HG03196 (cell line): ENCODE measurements around the gene FOSL2.

Experiments used
- ATAC-seq: cut with Tn5 transposase; IDR thresholded peaks from one replicate; pipeline ENCODE4 v1.9.1; 2021; ENCODE audit not compliant: unreplicated experiment

Gene FOSL2

DNA sequence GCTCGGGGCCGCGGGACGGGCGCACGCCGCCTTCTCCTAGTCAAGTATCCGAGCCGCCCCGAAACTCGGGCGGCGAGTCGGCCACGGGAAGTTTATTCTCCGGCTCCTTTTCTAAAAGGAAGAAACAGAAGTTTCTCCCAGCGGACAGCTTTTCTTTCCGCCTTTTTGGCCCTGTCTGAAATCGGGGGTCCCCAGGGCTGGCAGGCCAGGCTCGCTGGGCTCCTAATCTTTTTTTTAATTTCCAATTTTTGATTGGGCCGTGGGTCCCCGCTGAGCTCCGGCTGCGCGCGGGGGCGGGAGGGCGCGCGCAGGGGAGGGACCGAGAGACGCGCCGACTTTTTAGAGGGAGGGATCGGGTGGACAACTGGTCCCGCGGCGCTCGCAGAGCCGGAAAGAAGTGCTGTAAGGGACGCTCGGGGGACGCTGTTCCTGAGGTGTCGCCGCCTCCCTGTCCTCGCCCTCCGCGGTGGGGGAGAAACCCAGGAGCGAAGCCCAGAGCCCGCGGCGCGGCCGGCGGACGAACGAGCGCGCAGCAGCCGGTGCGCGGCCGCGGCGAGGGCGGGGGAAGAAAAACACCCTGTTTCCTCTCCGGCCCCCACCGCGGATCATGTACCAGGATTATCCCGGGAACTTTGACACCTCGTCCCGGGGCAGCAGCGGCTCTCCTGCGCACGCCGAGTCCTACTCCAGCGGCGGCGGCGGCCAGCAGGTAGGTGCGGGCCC is 617 bp downstream of the FOSL2 start:
- ATAC-seq = no peak

DNA sequence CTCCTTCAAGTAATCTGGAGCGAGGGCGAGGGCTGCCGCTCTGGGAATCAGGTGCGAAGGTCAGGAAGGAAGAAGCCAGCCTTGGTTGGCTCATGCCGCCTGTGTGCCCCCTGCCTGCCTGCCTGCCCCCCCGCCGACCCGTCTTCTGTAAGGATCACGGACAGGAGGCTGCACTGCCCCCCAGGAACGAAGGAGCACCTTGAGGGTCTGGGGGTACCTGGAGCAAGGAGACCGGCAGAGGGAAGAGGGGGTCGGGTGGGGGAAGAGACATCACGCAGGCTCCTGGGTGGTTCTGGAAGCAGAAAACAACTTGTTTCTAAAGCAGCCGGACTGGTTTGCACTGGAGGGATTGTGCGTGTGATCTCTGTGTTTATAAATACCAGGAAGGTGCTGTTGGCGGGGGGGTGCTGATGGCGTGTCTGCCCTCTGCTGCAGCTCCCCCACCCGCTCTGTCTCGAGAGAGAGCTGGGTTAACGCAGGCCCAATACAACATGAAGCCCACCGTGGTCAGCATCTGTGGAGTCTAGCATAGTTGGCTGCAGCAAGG is 1.7 kb downstream of the FOSL2 start:
- ATAC-seq = no peak

DNA sequence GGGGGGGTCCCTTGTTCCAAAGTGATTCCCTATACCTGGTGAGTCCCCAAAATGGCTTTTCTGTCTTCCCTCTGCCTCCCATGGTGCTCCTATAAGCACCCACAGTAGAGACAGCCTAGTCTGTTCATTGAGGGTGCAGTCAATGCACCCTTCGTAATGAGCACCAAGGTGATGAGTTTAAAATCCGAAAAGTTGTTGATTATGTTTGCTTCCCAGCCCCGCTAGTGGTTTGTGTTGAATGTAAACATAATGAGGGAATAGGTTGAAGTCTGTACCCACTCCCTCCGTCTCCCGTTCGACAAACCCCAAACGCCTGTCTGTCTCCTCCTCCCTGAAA is 2.3 kb downstream of the FOSL2 start:
- no peak for ATAC-seq

DNA sequence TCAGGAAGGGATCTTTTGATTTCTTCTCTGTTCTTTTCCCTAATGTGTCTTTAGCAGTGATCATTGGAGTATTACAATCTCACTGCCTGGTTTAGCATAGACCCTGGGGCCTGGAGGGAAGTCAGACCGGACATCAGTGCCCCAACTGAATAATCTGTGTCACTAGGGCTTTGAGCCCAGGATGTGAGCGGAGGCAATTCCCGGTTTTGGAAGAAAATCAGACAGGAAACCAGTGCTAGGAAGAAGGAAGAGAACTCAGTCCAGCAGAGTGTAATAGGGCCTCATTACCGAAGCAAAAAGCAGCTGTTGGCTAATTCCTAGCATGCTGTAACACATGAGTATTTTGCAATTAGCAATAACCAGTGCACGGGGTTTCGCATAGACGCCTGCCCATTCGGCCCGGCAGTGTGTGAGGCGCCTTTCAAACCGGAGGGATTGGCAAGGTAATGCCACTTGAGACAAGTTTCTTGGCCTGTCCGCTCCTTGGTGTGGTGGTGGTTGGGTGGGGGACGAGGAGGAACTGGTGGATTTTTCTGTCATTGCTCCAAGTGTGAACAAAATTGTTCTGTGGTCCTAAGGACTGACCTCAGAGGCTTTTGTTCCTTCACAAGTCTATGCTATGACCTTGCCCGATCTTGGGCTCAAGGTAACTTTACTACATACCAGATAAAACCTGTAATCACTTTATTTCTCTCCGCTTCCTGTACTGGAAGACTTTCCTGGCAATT is 2.8 kb downstream of the FOSL2 start:
- ATAC-seq = no peak

DNA sequence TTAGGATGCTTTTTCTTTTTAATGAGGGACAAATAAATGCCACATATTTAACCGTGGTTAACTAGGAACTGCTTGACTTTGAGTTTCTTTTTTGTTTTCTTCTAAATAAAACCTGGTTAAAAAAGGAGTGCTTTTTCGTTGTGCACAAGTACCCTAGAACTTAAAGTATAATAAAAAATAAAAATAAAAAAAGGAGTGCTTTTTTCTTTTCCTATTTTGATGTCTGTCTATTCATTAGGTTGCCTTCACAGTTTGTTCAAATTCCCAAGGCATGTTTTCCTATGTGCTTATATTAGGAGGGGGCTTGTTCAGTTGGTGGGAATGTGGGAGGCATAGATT is 4.4 kb downstream of the FOSL2 start:
- ATAC-seq = no peak

DNA sequence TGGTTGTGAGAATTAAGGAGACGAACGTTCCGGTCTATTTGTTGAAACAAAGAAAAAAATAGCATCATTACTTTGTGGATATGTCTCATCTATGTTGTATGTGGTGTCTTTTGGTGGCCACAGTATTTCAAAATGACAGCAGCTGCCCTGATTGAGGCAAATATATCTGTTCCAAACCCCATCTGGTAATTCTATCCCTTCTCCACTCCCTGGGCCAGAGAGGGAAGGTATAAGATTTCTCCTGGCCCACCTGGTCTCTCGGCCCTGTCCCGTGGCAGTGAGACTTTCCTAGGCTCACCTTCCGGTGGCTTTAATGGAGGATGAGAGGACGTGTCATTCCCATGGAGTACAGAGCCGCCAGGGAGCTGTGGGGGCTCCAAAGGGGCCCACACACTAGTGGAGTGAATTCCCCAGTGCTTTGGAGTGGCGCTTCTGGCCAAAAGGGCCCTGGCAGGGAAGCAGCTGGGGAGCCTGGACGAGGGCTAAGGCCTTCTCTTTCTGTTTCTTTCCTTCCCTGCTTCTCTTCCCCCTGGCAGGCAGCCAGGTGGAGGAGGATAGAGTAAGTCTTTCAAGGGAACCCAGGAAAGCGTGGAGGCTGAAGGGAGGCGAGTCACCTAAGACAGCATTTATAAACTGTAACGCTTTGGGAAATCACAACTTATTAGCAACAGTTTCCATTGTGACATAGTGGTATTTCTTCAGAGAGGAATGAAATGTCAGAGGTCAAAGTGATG is 5.6 kb downstream of the FOSL2 start:
- ATAC-seq = no peak

DNA sequence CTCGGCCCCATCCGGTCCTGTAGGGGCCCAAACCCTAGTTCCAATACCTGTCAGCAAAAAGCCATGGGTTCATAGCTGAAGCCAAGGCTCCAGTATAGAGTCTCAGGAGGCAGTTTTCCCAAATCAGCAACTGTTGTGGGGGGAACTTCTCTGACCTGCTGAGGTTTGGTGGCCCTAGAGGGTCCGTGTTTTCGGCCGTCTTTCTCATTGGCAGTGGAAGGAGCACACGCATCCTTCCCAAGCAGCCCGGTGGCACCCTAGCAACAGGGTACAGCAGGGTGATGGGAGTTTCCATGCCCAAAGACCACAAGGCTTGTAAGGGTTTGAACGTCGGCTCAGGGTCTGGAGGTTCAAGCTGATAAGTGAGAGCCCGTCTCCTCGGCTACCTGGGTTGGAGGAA is 6.6 kb downstream of the FOSL2 start:
- ATAC-seq = no peak

DNA sequence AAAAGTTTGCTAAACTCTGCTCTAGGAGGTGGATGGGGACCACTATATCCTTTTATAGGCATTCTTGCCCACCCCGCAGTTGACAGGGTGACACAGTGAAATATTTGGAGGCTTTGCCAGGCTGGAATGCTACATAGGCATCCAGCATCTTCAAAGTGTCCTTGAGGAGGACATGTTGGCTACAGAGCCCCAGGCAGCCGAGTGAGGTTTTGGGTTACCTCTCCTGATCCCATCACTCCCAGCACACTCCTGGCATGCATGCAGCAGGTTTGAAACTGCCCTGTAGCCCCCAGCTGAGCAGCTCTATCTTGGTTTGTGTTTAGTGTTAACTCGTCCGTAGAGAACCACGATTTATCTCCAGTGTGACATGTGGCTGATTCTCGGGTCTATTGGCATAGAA is 7.3 kb downstream of the FOSL2 start:
- ATAC-seq = no peak

DNA sequence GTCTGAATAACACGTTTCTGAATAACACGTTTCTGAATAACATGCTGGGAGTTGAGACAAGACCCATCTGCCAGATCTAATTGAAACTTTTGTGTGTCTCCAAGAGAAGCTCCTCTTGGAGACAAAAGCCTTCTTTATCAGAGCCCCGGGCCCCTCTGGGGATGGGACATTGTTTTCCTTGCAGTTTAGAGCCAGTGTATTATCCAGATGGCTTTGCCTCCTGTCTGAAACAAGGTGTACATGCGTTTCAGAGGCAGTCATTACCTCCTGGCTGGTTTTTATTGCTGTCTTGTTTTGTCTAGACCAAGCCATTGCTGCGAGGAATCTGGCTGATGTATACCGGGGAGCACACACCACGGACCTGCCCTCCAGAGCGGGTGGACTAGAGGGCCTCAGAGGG is 7.8 kb downstream of the FOSL2 start:
- no peak for ATAC-seq

DNA sequence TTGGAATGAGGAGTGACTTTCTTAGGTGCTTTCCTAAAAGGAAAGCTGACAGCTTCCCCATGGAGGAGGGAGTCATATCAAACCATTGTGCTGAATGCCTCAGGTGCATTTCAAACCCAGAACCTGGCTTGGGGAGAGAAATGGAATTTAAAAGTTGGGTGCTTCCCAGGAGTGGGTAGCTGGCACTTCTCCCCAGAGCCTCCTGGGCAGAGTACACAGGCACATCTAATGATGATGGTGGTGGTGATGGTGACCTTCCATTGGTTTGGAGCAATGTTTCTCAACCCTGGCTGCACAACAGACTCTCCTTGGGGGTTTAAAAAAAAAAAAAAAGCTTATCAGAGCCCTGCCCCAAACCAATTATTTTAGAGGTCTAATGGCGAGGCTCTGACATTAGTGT is 8.3 kb downstream of the FOSL2 start:
- ATAC-seq = no peak

DNA sequence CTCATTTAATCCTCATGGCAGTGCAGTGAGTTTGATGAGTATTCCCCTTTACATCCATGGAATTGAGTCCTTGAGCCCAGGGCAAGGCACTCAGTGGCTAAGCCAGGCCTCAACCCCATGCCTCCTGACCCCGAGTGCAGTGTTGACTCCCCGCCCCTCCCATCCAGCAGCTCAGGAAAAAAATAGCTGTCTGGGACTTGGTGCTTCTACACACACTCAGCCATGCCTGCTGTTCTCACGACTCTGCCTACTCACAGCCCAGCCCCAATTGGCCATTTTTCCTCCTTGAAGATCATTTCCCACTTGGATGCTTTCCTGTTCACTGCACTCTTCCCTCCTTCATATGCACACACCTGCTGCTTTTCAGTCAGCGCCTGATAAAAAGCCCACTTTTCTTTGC is 8.8 kb downstream of the FOSL2 start:
- ATAC-seq = no peak

DNA sequence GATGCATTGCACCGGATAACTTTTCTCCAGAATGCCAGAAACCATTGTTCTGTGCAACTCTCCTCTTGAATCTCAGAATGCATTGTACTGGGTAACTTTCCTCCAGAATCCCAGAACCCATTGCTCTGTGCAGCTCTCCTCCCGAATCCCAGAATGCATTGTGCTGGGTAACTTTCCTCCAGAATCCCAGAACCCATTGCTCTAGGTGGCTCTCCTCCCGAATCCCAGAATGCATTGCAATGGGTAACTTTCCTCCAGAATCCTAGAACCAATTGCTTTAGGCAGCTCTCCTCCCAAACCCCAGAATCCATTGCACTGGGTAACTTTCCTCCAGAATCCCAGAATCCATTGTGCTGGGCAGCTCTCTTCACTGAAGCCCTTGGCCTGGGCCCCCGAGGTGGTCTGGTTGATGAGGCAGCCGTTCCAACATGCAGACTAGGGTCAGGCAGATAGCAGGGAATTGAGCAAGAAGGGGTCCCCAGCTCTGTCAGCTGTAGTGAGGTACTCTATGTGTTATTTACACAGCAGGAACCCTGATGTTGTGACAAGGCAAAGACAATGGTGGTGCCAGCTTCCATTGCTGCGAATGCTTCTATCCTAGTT is 9.4 kb downstream of the FOSL2 start:
- ATAC-seq = no peak

DNA sequence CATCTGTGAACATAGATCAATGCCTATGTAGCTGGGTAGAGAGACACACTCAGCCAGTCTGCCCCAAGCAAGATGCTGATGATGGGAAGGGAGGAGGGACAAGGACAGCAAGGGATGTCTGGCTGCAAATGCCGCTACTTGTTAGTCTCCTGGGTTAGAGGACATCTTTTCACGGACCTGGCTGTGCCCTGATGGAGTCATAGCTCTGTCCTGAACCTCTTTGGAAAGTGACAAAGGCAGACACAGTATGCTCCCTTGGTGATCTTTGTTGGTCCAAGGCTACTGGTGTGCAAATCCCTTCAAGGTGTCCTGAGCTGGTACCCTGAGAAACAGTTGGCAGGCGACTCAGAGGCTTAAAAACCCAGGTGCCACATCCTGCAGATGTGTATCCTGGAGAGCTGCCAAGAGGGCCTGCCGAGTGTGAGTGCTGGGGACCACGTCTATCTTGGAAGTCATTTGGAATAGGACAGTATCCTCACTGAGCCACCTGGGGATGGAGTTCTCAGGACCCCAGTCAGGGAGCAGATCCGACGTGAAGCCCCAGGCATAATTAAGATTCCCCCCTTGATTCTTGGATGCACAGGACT is 10.8 kb downstream of the FOSL2 start:
- no peak for ATAC-seq

DNA sequence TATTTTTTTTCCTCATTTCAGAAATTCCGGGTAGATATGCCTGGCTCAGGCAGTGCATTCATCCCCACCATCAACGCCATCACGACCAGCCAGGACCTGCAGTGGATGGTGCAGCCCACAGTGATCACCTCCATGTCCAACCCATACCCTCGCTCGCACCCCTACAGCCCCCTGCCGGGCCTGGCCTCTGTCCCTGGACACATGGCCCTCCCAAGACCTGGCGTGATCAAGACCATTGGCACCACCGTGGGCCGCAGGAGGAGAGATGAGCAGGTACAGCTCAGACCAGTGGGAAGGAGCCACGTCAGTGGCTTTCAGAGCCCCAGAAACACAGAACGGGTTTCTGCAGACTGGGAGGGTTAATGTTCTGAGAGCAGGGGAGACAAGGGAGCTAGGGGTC is 11.4 kb downstream of the FOSL2 start:
- ATAC-seq = no peak

DNA sequence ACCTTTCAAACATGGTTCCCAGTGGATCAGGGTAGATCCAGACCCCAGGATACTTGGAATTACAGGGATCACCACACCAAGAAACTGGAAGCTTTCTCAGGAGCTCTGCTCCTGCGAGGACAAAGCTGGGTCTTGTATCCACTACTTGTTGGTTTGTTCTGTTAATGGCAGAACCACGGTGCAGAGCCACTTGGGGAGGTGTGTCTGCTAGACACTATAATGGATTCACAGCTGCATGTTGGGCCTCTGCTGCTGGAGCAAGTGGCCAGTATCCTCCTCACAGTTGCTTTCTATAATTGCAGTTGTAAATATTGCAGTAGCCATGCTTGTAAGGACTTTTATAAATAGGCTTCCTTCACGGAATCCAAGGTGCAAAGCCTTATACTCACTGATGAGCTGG is 12.9 kb downstream of the FOSL2 start:
- no peak for ATAC-seq

DNA sequence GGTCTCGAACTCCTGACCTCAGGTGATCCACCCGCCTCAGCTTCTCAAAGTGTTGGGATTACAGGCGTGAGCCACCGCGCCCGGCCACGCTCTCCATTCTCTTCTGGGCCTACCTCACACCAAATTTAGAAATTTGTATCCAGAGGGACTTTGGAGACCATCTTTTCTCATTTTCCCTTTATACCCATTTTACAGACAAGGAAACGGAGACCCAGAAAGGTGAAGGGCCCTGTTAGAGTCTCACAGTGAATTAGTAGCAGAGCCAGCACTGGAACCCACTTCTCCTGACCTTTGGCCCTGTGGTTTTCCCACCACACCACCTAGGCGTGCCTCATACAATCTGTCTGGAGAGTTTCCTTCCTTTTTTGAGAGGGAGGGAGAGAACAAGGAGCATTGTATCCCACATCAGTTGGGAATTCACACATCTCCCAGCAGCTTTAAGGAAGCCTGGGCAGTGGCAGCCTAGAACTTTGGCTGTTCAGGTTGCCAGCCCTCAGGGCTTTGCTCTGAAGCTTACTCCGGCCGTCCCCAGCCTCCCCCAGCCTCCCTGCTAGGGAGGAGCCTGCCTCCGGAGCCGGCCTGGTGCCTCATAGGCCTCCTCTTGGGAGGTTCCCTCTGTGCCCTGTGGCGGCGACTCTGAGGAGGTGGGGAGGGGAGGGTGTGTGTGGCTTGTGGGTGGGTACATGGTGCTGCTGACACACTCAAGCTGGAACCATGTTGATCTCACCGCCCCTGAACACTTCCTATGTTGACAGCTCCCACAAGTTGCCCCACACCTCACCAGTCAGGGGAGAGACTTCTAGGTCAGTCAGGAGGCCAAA is 13.8 kb downstream of the FOSL2 start:
- no peak for ATAC-seq

DNA sequence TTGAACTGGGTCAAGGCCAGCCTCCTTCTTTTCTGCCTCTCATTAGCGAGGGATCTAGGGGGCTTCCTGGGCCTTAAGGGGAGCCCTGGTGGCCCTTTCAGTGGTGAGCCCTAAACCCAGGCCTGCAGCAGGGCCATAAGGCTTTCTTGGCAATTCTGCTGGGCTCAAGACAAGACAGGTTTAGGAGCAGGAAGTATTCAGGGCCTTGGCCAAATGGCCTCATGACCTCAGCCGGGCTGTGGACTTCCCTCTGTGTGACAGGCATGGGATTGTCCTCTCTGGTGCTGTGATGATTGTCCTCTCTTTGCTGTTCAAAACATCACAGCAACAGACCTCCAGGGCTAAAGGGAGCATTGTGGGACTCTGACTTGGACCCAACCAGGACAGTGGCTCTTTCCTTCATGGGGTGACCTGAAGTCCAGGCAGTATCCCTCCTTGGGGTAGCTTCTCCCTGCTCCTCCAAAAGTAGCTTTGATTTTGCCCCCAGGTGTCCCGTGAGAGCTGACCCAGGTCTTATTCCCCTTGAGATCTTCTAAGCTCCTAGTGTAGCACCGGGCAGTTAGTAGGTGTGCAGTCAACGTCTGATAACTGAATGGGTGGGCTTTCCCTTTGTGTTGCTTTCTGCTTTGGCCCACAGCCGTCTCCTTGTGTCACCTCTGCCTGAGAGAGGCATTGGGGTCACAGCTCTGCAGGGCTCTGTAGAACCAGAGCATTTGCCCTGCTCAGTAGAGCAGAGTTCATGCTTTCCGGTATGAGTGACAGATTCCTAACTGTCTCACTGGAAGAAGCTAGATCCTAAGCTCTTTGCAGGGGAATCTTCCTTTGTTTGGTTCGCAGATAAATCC is 14.7 kb downstream of the FOSL2 start:
- ATAC-seq = no peak

DNA sequence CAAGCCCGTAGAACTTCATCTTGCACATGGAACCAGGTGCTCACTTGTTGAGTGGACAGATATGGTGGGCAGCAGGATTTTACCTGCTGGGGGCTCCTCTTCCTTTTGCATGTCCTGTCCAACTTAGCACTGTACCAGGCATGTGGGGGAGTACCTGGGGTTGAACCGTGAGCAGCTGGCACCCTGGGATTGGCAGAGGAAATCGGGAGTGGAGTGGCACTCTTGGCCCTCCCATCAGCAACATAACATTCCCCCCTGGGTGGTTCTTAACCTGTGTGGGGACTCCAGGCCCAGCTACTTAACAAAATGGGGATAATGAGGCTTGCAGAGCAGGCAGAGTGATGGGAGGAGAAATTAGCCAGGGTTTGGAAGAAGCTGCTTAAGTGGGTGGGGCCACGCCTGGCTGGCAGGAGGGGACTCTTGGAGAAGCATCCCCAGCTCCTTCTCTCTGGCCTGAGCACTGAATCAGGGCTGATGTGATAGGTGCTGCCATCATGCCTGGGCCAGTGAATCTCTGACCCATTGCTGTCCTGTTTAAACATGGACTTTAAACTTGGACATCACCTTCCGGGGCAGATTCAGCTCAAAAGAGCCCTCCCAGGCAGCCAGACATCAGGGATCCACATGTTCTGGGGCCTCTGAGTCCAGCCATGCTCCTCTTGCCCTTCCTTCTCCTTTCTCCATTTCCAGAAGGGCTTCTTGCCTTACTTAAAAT is 15.5 kb downstream of the FOSL2 start:
- ATAC-seq = no peak
